ENCODE data around the gene CAPRIN2. TPM values are rescaled to one million over a fixed set of nuclear protein-coding genes. Genes with fewer than 3 reads are reported as not detected.

CAPRIN2 gene
- total and polyA plus RNA-seq, 2 experiments from 2014 or later = 36.5 to 41.3 TPM

GRCh38 chr12:30679241-30679640 lies 75.5 kb downstream of the CAPRIN2 start:
- Histone ChIP-seq H3K27me3 (ENCODE audit: insufficient read depth) (no peaks in the 10 kb centered on the region), H3K4me3 (no peak overlapping the region), H3K27ac (ENCODE audit: low read depth) (no peak overlapping the region), H3F3A (replicated peaks; ENCODE audit: low read depth) (no peaks in the 10 kb centered on the region), H3K79me2 (replicated peaks; ENCODE audit: insufficient read depth) (no peaks in the 10 kb centered on the region), H4K20me1 (replicated peaks; ENCODE audit: insufficient read depth) (no peaks in the 10 kb centered on the region), H3K4me1 (ENCODE audit: insufficient read depth) (no peaks in the 10 kb centered on the region), H2AFZ (no peak overlapping the region), H3K4me2 (no peak overlapping the region), H3K9me2 (ENCODE audit: insufficient read depth) (no peaks in the 10 kb centered on the region), H3K36me3 (ENCODE audit: insufficient read depth) (no peaks in the 10 kb centered on the region; the same call in 1 of the 2 replicates)
- no peak overlapping the region for H3K27ac Mint-ChIP-seq
- ATAC-seq (no peak), DNase-seq (ENCODE audit: low spot score) (no peak)
- H3K36me3 Mint-ChIP-seq (ENCODE audit: low read depth) = peaks cover 30% of the 10 kb centered on the region; the same call in 2 of the 3 replicates
- no peak overlapping the region for H3K4me3 Mint-ChIP-seq
- no peak for TF ChIP-seq NANOG (IDR thresholded peaks at IDR 0.05; ENCODE audit: borderline replicate concordance)
- TF ChIP-seq POLR2AphosphoS5 (IDR thresholded peaks at IDR 0.05; ENCODE audit: low read depth) = no peak
- no peak for TF ChIP-seq ETS1 (IDR thresholded peaks at IDR 0.05)
- no peak for TF ChIP-seq ZNF114 (CRISPR knock-in tag; IDR thresholded peaks at IDR 0.05)
- no peak for TF ChIP-seq EZH2 (IDR thresholded peaks at IDR 0.05; ENCODE audit: low read depth, unreplicated experiment)
- TF ChIP-seq JUNB (IDR thresholded peaks at IDR 0.05; ENCODE audit: unreplicated experiment) = no peak
- H3K9me3 Mint-ChIP-seq = no peaks in the 10 kb centered on the region
- H3K4me1 Mint-ChIP-seq = no peaks in the 10 kb centered on the region
- H3K27me3 Mint-ChIP-seq (ENCODE audit: insufficient read depth, low read depth, poor library complexity) = no peaks in the 10 kb centered on the region

- Mint-ChIP-seq H3K4me1 (no peaks in the 10 kb centered on the region), H3K36me3 (ENCODE audit: low read depth) (peaks cover 35% of the 10 kb centered on the region; the same call in 2 of the 3 replicates), H3K9me3 (no peaks in the 10 kb centered on the region), H3K27me3 (ENCODE audit: insufficient read depth, low read depth, poor library complexity) (no peaks in the 10 kb centered on the region), H3K27ac (no peak overlapping the region), H3K4me3 (no peak overlapping the region)
- DNase-seq (ENCODE audit: low spot score) = no peak
- Histone ChIP-seq H3K27ac (ENCODE audit: low read depth) (no peak overlapping the region), H3K79me2 (replicated peaks; ENCODE audit: insufficient read depth) (no peaks in the 10 kb centered on the region), H4K20me1 (replicated peaks; ENCODE audit: insufficient read depth) (no peaks in the 10 kb centered on the region), H3K4me3 (no peak overlapping the region), H3K4me2 (no peak overlapping the region), H3K36me3 (ENCODE audit: insufficient read depth) (no peaks in the 10 kb centered on the region; the same call in 1 of the 2 replicates), H2AFZ (no peak overlapping the region), H3F3A (replicated peaks; ENCODE audit: low read depth) (no peaks in the 10 kb centered on the region), H3K9me2 (ENCODE audit: insufficient read depth) (no peaks in the 10 kb centered on the region), H3K27me3 (ENCODE audit: insufficient read depth) (no peaks in the 10 kb centered on the region), H3K4me1 (ENCODE audit: insufficient read depth) (no peaks in the 10 kb centered on the region)
- no peak for ATAC-seq
- TF ChIP-seq CREB1 (CRISPR knock-in tag; IDR thresholded peaks at IDR 0.05; ENCODE audit: low read depth) (no peak), ZNF462 (CRISPR knock-in tag; IDR thresholded peaks at IDR 0.05) (no peak), ETS1 (IDR thresholded peaks at IDR 0.05) (no peak), JUNB (IDR thresholded peaks at IDR 0.05; ENCODE audit: unreplicated experiment) (no peak), STAT1 (IDR thresholded peaks at IDR 0.05; ENCODE audit: unreplicated experiment) (no peak), REST (IDR thresholded peaks at IDR 0.05; ENCODE audit: unreplicated experiment) (no peak), POLR2AphosphoS5 (IDR thresholded peaks at IDR 0.05; ENCODE audit: low read depth) (no peak), NANOG (IDR thresholded peaks at IDR 0.05; ENCODE audit: borderline replicate concordance) (no peak), ZNF114 (CRISPR knock-in tag; IDR thresholded peaks at IDR 0.05) (no peak)
Observed at GRCh38 chr12:30678221-30678620, 76.5 kb downstream of the CAPRIN2 start.
